HG03342 (cell line): ENCODE data around the gene GLIS2.

Experiments used
- ATAC-seq: cut with Tn5 transposase; IDR thresholded peaks from one replicate; pipeline ENCODE4 v1.9.1; 2021; ENCODE audit warnings: mild to moderate bottlenecking, moderate library complexity; ENCODE audit not compliant: unreplicated experiment

The GLIS2 gene

GRCh38 chr16:4315186-4316107 is at the start of gene GLIS2:
Gene GLIS2 (plus strand): TSS chr16:4316067. CDS start chr16:4332281, 16,214 bp downstream.
- ATAC-seq: no peak

- no peak for ATAC-seq
Observed at GRCh38 chr16:4266372-4266771, 49.5 kb upstream of the GLIS2 start.

- no peak for ATAC-seq
Observed at GRCh38 chr16:4270091-4270490, 45.8 kb upstream of the GLIS2 start.

- no peak for ATAC-seq
Observed at GRCh38 chr16:4270595-4270994, 45.3 kb upstream of the GLIS2 start.

- ATAC-seq: peak; percentile 54
Observed at GRCh38 chr16:4271176-4272113, 44.4 kb upstream of the GLIS2 start.

- ATAC-seq: peak; percentile 23
Observed at GRCh38 chr16:4272114-4272956, 43.5 kb upstream of the GLIS2 start.

- ATAC-seq: no peak
Observed at GRCh38 chr16:4273858-4274311, 42.0 kb upstream of the GLIS2 start.

GRCh38 chr16:4275861-4276260 is 40.0 kb upstream of the GLIS2 start:
- no peak for ATAC-seq

- no peak for ATAC-seq
Observed at GRCh38 chr16:4277987-4278513, 37.8 kb upstream of the GLIS2 start.

- no peak for ATAC-seq
Observed at GRCh38 chr16:4280625-4281024, 35.2 kb upstream of the GLIS2 start.

GRCh38 chr16:4283441-4283840 is 32.4 kb upstream of the GLIS2 start:
- ATAC-seq: no peak

- no peak for ATAC-seq
Observed at GRCh38 chr16:4283939-4284338, 31.9 kb upstream of the GLIS2 start.

- no peak for ATAC-seq
Observed at GRCh38 chr16:4285167-4285566, 30.7 kb upstream of the GLIS2 start.

- peak; percentile 84 for ATAC-seq
Observed at GRCh38 chr16:4288148-4288921, 27.5 kb upstream of the GLIS2 start.

GRCh38 chr16:4290236-4290830 is 25.5 kb upstream of the GLIS2 start:
- ATAC-seq: no peak

GRCh38 chr16:4291699-4292098 is 24.2 kb upstream of the GLIS2 start:
- no peak for ATAC-seq

GRCh38 chr16:4293181-4293716 is 22.6 kb upstream of the GLIS2 start:
- ATAC-seq: no peak

- no peak for ATAC-seq
Observed at GRCh38 chr16:4293822-4294457, 21.9 kb upstream of the GLIS2 start.
